Medulla oblongata (tissue), 1 donor: Measurements from ENCODE around the gene ELMO1.

Experiments used
- DNase-seq: peaks from one replicate; pipeline ENCODE4 v3.0.0-alpha.2; 2015; ENCODE audit errors: extremely low spot score

Gene ELMO1

DNA sequence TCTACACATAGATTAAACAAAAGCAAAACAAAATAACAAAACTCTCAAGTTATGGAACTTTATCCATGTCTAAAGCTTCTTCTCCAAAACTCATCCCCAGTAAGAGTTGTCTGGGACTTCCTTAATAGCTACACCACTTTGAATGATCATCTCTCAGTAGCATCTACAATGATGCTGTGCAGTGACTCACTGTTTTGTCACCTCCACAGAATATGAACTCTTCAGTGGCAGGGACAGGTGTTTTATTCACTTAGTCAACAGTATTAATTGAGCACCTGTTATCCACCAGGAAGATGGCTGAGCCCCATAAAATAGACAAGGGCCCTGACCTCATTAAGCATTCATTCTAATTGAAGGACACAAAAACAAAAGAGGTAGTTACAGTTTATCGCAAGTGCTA, 350.7 kb downstream of the ELMO1 start:
- DNase-seq: no peak

DNA sequence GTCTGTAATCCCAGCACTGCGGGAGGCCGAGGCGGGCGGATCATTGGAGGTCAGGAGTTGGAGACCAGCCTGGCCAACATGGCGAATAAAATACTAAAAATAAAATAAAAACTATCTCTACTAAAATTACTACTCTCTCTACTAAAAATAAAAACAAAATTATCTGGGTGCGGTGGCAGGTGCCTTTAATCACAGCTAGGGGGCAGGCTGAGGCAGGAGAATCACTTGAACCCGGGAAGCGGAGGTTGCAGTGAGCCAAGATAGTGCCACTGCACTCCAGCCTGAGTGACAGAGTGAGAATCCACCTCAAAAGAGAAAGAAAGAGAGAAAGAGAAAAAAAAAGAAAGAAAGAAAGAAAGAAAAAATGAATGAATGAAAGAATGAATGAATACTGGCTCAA, 351.4 kb downstream of the ELMO1 start:
- no peak for DNase-seq

DNA sequence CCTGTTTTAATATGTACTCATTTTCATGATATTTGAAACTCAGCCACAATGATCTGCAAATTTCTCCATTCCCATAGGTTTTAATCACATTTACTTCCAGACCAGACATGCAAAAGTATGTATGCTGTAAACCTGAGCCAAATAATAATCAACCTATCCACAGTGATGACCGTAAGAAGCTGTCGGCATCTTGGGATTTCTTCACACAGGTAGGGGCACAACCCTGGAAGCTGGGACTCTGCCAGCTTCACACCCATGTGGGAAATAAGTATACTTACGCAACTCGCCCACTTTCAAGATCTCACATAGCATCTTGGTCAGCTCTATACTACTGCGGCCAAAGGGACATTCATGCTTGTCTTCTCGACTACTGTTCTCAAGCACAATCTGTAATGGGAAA, 352.3 kb downstream of the ELMO1 start:
- DNase-seq: no peak

DNA sequence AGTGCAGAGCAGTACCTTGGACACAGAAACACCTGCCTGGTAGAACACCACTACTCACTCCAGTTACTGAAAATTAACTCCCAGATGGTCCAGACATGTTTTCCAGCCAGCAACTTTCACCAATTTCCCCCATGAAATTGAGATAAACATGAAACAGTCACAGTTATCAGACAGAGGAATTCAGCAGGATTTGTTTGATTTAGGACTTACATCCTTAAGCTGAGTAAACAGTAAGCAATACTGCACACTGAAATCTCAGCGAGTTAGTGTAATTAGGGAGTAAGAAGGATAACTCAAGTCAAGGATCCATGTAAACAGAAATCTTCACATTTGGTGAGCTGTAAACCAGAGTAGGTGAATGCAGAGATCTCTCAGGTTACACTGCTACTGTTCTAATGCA, 353.5 kb downstream of the ELMO1 start:
- DNase-seq: no peak

DNA sequence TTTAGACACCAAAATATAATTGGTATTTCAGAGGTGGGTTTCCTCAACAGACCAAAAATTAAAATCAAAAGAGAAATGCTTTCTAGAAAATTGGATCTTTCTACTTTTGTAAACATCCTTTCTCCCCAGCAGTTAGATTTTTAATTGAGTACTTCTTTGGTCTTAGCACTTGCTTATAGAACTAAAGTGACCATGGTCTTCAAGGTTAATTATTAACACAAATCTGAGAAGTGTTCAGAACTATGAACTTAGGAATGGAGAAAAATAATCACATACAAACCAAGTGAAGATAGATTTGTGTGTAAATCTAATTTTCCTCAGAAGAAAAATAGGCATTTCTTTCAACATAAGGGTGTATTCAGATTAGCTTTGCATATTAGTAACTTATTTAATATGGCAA, 355.4 kb downstream of the ELMO1 start:
- no peak for DNase-seq

DNA sequence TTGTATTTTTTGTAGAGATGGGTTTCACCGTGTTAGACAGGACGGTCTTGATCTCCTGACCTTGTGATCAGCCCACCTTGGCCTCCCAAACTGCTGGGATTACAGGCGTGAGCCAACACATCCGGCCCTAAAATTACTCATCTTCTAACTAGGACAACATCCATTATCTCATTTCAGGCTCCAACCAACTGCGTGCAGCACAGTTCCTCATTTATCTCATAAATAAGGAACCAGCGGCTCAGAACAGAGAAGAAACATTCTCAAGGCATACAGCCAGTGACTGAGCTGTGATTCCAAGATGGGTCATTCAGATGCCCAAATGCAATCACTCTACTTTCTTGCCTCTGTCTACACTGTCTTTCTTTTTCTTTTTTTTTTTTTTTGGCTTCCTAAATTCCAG, 356.1 kb downstream of the ELMO1 start:
- DNase-seq: peak; percentile 48

DNA sequence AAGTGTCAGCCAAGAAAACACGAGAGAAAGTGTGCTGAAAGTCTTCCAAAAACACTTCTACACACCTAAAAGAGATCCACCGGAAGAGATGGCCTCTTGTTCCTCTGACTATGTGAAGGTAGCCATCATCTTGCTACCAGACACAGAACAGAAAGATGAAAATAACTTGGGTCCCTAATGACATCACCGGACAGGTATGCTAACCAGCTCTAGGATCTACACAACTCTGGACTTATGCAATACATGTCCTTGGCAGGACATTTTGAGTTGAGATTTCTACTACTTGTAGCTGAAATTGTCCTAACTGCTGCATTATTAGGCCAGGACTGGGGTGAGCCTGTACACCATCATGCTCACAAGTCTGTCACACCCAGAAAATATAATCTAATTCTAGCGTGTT, 358.7 kb downstream of the ELMO1 start:
- no peak for DNase-seq

DNA sequence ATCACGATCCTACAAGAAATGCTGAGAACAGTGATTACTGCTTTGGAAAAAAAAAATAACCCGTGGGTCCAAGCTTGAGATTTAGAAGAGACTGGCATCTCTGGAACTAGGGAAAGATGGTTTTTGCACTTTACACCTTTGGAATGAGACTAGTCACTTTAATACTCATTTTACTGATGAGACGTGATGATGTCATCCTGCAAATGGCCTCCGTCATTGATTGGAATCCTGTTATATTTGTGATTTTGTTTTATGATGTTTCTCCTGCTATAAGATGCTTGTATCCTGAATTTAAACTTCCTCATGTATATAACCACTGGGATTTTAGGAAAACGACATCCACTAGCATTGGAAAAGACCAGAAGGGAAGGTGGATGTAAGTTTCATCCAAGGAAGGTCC, 363.1 kb downstream of the ELMO1 start:
- no peak for DNase-seq

DNA sequence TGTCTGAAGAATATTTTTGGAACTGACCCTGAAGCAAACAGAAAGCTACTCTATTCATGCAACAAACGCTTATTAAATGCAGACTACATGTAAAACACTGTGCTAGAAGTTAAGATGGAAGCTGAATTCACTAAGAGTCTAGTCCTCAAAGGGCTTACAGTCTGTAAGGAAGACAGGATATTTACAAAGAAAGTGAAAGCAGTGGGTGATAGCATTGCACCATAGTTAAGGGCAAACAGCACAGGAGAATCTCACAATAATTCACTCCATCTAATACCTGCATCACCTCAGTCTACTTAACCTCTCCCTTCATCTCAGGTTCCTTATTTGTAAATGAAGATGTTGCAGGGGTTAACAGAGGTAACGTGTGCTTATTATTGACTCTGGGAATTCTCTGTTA, 364.4 kb downstream of the ELMO1 start:
- DNase-seq: no peak

DNA sequence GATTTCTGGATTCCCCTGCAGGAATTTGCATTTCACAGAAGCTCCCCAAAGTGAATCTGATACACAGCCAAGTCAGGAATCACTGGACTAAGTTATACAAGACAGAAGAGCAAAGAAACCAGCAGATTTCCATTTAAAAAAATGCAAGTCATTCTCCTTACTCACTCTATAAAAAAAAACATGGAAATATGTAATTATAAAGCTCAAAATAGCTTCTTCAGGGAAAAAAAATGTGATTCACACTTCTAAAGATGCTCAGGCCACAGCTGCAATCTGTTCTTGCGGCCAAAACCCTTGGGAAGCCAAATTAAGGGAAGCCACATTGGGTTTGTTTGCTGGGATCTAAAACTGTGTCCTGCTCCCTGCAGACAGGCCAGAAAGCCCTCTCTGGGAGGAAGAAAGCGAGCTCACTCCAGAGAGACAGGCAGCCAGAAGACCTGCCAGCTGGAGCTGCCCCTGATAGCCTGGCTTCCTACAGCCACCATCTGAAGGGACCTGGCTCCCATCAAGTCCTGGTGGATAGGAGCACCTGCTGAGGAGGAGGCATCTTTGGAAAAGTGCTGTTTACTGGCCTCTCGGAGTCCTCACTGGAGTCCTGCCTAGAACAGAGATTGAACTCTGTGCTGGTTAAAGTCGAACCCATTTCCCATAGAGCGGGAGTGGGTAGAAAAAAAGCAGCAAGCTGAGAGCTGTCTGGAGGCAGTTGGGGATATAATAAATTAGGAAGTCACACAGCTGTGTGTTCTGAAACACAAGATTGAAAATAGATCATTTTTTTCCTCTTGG, 365.2 kb downstream of the ELMO1 start:
- DNase-seq: no peak

DNA sequence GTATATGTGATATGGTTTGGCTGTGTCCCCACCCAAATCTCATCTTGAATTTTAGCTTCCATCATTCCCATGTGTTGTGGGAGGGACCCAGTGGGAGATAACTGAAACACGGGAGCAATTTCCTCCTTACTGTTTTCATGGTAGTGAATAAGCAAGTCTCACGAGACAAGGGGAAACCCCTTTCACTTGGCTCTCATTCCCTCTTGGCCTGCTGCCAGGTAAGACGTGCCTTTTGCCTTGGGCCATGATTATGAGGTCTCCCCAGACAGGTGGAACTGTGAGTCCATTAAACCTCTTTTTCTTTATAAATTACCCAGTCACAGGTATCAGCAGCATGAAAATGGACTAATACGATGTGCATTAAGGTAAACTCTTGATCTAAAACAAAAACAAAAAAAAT, 367.2 kb downstream of the ELMO1 start:
- no peak for DNase-seq

DNA sequence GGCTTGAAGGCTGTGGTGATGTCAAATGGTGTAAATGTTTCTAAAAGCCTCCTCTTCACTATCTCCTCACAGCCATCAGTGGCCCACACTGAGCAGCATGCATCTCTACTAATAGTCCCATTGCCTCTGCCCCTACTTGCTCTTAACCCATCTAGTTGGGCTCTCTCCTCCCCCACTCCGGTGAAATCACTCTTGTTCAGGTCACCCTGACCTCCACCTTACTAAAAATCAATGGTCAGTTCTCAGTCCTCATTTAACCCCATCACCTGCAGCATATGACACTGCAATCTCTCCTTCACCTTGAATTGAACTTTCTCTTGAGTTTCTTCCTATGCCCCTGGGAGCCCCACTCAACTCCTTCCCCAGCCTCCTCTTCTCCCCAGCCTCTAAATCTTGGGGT, 369.2 kb downstream of the ELMO1 start:
- no peak for DNase-seq

DNA sequence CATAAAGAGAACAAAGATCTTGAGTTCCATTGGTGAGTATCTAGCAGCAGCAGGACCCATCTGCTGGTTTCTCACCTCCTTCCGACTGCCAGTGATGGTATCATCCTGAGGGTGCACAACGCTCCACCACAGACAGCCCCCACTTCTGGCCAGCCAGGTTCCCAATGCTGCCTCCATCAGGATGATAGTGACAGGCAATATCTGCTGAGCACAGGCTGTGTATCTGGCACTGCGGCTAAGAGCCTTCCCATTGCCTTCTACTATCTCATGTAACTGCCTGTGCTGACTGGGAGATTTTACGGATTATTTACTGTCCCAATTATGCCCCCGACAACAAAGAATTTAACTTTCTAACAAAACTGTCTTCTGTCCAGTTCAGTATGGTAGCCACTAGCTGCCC, 372.0 kb downstream of the ELMO1 start:
- DNase-seq: no peak

DNA sequence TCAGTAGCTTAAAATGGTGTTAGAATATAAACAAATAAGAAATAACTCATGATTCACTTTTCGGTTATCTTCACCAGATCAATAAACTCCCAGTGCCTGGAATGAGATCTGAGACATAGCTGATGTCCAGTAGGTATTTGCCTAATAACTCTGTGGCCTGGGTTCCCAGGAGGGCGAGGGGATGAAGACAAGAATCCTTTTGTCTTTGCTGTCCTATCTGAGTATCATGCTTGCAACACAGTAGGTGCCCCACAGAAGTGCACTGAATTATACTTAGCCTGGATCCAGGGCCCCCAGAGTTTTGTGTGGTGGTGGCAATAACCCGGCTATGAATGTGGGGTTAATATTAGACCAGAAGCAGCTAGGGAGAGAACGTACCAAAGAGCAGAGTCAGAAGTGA, 374.3 kb downstream of the ELMO1 start:
- no peak for DNase-seq

DNA sequence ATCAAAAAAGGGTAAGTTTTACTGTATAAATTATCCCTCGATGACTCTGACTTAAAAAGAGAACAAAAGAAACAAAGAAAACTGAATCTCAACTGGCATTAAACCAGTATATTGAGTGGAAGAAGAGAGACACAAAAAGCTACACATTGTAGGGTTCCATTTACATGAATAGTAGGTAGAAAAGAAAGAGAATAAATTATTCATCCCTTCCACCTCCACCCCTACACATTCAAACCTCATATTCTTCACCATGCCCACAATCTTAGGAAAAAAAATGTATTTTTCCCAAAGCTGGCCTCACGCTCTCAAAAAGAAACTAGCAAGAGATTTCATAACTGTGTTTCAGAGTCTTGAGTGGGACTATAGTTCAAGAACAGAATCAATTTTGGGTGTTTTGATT, 377.5 kb downstream of the ELMO1 start:
- DNase-seq: no peak

DNA sequence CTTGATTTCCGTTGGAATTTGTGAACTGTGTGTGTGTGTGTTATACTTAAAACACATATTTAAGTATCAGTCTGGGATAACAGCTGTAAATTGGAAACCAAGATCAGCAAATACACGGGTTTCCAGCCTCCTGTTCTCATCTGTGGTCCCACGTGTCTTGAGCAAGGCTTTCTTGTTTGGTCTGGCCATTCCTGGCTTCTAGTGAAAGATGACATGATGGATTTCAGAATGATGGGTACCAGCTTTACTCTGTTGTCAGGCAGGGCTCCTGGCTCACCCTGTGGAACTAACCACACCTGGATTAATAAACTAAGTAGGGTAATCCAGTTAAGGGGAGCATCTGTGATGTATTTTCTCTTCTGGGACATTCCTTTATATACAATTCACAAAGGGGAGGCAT, 378.2 kb downstream of the ELMO1 start:
- no peak for DNase-seq

DNA sequence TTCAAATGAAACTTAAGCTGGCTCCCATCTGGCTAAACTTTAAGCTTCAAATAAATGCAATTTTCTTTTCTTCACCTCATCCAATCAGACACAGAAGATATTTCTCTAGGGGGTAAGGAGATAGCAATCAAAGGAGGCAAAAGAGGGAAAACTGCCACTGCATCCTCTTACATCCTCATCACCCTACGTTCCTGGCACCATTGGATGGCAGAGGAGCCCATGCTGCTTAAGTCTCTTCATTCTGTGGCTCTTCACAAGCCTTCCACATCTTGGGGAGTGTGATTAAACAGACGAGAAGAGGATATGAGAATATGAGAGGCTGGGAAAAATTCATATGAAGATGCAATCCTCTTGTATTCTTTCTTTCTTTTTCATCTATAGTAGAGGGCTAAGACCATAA, 378.6 kb downstream of the ELMO1 start:
- DNase-seq: no peak

DNA sequence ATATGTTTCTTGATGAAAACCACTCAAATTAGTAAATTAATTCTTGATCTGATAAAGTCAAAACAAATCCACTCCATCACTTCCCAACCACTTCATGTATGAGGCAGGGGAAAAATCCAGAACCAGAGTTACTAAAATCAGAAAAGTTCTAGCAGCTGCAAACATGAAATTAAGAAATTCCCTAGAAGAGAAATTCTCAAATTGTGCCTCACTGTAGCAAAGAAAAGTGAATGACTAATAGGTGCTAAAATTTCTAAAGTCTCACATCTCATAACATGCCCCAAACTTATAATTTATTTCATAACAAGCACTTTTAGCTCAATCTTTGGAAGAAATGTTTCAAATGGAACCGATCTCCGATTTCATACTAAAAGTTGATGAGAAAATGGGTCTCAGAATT, 379.3 kb downstream of the ELMO1 start:
- DNase-seq: no peak

DNA sequence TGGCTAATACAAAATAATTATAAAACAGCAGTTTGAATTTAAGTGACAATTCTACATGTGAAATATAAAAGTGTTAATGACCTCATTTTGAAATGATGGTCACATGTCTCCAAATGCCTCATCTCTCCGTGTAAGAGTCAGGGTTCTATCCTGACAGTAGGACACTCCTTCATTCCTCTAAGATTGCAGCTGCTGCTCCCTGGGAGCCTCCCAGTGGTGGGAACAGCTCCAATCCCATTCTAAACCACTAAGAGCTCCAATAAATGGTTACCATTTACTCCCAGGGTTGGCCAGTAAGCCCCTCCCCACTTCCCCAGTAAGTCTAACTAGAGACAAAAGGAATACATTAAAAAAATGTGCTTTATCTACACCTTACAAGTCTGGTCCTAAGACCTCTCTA, 379.8 kb downstream of the ELMO1 start:
- no peak for DNase-seq

DNA sequence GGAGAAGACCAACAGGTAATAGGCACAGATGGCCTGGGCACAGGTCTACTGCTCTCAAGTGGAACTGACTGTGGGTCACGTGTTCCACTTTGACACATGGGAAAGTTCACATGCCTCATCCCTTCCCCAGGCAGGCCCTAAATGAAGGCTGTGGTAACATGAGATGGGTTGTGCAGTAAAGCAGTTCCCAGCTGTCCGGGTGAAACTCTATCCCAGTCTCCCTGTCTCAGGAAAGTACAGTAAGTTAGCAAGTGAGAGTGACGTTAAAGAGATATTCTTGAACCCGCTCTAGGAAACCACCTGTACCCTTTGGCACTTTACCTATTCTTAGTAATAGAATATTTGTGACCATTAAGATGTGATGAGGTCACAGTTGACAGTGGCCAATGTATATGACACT, 380.6 kb downstream of the ELMO1 start:
- DNase-seq: no peak

DNA sequence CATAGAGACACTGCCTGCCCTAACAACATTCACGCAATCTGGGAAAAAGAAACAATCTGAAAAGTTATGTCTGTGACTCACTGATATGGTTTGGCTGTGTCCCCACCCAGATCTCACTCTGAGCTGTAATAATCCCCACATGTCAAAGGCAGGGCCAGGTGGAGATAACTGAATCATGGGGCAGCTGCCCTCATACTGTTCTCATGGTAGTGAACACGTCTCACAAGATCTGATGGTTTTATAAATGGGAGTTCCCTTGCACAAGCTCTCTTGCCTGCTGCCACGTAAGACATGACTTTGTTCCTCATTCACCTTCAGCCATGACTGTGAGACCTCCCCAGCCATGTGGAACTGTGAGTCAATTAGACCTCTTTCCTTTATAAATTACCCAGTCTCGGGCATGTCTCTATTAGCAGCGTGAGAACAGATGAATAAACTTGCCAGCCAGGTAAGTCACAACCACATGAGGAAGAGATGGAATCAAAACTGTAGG, 382.8 kb downstream of the ELMO1 start:
- DNase-seq: no peak

DNA sequence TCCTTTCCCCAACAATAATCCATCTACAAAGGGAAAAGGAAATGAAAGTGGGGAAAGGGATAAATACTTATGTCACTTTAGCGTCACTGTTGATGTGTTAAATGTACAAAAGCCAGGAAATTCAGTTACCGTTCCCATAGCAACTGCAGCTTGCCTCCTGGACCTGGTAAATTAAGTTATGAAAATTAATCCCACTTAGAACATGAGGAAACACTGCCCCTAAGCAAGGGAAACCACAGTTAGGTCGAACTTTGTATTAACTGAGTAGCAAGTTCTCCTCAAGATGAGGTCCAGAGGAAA, 386.2 kb downstream of the ELMO1 start:
- no peak for DNase-seq

DNA sequence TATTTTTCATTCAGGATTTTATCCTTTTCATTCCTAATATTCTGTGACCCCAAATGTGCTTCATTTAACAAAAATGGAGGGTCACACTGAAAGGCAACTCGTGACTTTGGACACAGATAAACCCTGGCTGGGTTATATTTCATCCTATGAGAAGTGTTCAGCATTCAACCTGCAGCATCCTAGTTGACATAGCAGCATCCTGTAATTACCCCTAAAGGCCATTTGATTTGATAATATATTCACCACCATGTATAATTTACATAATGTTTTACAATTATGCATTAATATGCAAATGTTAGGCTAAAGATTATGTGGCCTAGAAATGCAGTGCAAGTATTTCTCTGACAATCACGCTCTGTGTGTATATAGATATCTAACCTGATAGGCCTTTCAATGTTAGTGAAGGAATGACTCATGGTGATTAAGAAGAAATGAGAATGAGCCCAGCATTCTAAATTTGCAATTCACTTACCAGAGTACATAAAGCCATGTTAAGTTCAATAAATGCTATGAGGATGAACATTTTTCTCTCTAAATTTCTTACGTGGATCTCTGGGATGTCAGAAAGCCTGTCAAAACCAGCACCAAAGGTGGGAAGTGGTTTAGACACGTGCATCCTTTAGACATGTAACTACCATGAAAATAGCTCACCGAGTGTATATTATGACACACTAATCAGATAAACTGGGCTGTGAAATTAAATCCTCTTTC, 386.7 kb downstream of the ELMO1 start:
- DNase-seq: no peak
